22Rv1 (cell line): ENCODE results near the gene PSMB5.
"Not testable (repeated sequence)": the region's sequence is repeated elsewhere in the genome, so short reads cannot be mapped to it uniquely, and the experiment has no call there.

Experiments
- ZFX ChIP-seq: fragments of 450-650 bp; IDR thresholded peaks from 2 replicates; pipeline ENCODE4 v1.6.1; 2017; ENCODE audit warnings: antibody characterized with exemption, borderline replicate concordance
- TF ChIP-seq, protein P1 (sequence below): fragments of 450-650 bp; IDR thresholded peaks from 2 replicates; pipeline ENCODE4 v1.5.1; 2017; ENCODE audit warnings: mild to moderate bottlenecking

GRCh38 chr14:23013749-23014054 lies 21.0 kb downstream of the PSMB5 start:
- TF ChIP-seq, protein P1, sequence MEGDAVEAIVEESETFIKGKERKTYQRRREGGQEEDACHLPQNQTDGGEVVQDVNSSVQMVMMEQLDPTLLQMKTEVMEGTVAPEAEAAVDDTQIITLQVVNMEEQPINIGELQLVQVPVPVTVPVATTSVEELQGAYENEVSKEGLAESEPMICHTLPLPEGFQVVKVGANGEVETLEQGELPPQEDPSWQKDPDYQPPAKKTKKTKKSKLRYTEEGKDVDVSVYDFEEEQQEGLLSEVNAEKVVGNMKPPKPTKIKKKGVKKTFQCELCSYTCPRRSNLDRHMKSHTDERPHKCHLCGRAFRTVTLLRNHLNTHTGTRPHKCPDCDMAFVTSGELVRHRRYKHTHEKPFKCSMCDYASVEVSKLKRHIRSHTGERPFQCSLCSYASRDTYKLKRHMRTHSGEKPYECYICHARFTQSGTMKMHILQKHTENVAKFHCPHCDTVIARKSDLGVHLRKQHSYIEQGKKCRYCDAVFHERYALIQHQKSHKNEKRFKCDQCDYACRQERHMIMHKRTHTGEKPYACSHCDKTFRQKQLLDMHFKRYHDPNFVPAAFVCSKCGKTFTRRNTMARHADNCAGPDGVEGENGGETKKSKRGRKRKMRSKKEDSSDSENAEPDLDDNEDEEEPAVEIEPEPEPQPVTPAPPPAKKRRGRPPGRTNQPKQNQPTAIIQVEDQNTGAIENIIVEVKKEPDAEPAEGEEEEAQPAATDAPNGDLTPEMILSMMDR = not testable (repeated sequence)
- TF ChIP-seq ZFX = not testable (repeated sequence)
